ENCODE results near the gene GOSR1.
"Not testable (repeated sequence)": the region's sequence is repeated elsewhere in the genome, so short reads cannot be mapped to it uniquely, and the experiment has no call there.

Gene GOSR1

DNA sequence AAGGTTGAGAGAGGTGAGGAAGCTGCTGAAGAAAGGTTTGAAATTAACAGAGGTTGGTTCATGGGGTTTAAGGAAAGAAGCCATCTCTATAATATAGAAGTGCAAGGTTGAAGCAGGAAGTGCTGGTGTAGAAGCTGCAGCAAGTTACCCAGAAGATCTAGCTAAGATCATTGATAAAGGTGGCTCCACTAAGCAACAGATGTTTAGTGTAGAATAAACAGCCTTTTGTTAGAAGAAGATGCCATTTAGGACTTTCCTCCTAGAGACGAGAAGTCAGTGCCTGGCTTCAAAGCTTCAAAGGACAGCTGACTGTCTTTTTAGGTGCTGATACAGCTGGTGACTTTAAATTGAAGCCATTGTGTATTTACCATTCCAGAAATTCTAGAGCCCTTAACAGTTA is 29.3 kb downstream of the GOSR1 start:
- DNase-seq: peak; percentile 1

DNA sequence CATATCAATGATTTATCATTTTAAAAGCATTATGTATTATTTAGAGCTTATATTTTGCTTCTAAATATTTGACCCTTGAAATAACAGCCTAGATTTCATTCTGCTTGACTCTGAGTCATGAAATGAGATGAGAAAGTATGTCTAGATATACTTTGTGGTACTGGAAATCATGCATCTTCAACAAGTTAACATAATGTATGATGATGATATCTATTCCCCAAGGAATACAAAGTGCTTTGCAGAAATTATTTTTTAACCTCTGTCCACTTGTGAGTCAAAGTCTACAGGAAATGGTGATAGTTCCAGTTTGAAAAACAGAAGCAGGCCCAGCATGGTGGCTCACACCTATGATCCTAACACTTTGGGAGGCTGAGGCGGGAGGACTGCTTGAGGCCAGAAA is 36.1 kb downstream of the GOSR1 start:
- DNase-seq: no peak

DNA sequence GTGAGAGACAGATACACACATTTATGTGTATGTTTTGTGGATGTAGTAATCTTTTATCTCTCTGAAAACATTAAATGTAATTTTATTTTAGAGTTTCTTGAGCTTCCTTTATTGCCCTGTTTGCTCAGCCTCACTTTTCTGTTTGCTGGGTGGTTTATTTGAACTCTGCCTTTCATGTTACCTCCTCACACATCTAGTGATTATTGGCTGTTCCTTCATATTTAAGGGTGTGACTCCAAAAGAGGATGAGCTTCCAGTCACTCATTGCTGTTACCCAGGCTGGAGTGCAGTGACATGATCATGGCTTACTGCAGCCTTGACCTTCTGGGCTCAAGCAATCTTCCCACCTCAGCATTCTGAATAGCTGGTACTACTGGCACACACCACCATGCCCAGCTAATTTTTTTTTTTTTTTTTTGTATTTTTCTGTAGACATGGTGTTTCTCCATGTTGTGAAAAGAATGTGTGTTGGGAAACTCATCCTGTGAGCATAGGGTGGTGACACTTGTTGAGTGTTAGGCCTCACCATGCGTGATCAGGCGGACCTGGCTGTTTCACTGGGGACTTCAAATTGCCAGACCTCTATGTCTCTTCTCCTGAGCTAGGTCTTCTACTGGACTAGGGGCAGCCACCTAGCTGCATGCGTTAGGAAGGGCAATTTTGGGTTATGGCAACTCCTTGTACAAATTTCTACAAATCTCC is 37.8 kb downstream of the GOSR1 start:
- no peak for DNase-seq

DNA sequence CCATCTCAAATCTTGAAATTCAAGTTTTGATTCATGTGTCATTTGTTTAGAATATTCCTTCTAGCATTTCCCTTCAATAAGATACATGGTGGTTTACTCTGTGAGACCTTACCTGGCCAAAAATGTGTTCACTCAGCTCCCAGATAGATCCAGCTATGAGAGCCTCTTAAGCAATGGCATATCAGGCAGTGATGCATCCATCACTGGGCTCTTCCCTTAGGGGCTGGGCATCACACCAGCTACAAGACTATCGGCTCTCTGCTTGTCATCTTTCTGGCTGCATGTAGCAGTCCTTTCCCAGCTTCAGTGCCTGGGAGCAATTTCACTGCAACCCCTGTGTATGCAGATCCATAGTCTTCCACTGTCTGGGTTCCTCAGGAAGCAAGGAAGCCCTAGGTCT is 40.6 kb downstream of the GOSR1 start:
- DNase-seq: no peak

DNA sequence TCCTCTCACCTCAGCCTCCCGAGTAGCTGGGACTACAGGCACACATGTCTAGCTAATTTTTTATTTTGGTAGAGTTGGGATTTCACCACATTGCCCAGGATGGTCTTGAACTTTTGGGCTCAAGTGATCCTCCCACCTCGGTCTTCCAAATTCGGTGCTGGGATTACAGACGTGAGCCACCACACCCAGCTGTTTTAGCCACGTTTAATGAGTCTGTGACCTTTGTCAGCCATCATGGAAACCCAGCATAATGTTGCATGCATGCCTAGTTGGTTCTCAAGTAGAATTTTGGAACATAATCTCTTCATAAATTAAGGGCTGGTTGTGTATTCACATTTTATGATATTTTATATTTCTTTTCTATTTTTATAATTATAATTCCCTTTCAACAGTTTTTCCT is 42.0 kb downstream of the GOSR1 start:
- no peak for DNase-seq

DNA sequence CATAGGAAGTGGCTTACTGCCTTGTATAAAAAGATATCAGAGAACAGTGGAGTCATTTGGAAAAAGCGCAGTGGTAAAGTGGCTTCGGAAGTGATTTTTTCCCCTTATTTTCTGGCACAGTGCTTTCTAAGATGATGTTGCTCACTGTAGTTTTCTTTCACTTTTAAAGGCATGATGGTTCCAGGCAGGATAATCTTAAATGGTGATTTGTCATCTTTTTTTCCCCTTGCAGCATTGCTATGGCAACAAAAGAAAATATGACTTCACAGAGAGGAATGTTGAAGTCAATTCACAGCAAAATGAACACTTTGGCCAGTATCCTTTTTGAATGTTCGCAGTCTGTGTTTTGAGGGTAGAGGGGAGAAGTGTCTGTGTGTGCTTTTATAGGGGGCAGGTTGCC is 42.5 kb downstream of the GOSR1 start:
- no peak for DNase-seq

DNA sequence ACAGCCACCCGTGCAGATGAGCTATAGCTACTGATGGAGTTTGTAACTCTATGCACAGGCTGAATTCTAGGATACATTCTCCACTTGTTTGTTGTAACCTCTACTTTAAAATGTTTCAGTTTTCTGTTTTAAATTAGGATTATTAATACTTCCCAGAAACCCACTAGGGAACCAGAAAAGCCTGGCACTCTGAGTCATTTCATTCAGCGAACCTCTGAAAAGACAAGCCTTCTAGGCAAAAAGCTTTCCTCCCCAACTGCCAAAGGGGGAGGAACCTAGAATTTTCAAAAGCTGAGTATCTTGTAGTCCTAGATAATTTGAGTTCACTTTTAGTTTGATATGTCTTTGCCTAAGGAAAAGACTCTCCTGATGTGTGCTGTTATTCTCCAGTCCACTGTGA is 43.2 kb downstream of the GOSR1 start:
- no peak for DNase-seq

DNA sequence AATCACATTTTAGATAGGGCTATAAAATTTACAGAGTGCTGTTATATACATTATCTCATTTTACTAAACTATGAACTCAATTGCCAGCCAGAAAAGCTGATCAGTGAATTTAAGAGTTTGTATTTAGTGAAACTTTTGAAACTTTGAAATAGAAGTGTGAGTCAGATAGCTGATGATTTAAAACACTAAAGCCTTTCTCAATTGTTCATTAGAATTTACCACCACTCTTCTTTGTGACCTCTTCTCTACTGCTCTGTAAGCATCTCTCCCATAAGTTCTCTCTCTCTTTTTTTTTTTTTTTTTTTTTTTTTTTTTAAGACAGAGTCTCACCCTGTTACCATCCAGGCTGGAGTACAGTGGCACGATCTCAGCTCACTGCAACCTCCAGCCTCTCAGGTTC is 43.7 kb downstream of the GOSR1 start:
- no peak for DNase-seq

DNA sequence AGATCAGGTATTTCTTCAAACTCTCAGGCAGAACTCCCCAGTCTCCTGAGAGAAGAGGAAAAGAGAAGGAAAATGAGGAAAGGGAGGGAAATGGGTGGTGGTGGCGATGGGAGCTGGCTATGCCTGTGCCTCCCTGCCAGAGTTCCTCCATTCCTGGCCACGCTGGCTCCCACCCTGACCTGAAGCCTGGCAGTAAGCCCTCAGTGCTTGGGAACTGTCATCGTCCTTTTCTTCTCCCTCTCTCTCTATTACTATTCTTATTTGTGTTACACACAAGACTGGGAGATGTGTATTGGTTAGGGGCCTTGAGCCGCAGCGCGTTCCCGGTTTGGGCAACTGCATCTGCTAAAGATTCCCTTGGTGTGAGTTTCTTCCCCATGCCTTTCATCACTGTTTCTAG is 44.6 kb downstream of the GOSR1 start:
- DNase-seq: no peak

DNA sequence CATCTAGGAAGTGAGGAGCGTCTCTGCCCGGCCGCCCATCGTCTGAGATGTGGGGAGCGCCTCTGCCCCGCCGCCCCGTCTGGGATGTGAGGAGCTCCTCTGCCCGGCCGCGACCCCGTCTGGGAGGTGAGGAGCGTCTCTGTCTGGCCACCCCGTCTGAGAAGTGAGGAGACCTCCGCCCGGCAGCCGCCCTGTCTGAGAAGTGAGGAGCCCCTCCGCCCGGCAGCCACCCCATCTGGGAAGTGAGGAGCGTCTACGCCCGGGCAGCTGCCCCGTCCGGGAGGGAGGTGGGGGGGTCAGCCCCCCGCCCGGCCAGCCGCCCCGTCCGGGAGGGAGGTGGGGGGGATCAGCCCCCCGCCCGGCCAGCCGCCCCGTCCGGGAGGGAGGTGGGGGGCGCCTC is 46.0 kb downstream of the GOSR1 start:
- DNase-seq: not testable (repeated sequence)

DNA sequence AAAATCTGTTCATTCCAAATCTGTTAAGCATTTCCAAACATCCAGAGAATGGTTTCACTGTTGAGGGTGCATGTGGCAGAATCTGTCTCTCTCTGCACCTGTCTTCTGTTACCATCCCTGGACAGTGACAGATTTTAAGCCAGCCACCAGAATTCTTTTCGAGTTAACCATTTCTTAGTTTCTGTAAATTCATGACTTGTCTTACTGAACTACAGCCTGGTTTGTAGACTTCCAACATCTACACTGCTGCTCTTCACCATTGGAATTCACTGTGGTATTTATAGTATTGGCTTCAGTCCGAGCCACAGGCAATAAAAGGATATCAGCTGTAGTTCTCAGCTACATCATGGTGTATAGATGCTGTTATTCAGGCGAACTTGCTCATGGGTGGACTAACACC is 47.6 kb downstream of the GOSR1 start:
- no peak for DNase-seq

DNA sequence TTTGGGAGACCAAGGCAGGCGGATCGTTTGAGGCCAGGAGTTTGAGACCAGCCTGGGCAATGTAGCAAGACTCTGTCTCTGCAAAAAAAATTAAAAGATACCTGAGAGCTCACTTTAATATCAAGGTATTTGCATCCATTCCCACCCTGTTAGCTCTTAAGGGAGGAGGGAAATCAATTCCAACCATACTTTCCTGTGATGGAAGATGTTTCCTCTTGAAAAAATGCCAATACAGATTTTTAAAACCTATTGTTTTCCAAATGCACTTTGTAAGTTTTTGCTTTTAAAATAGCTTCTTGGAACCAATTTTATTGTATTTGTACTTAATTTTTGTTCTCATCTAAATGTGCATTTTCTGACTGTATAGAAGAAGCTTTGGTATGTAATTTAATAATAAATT is 49.2 kb downstream of the GOSR1 start:
- no peak for DNase-seq

DNA sequence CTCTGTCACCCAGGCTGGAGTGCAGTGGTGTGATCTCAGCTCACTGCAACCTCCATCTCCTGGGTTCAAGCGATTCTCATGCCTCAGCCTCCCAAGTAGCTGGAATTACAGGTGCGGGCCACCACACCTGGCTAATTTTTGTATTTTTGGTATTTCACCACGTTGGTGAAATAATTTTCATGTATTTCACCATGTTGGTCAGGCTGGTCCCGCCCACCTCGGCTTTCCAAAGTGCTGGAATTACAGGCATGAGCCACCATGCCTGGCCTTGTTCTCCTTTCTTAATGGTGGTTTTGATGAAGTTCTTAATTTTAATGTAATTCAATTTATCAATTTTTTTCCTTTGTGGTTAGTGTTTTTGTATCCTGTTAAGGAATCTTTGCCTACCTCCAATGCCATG is 51.5 kb downstream of the GOSR1 start:
- not testable (repeated sequence) for DNase-seq

DNA sequence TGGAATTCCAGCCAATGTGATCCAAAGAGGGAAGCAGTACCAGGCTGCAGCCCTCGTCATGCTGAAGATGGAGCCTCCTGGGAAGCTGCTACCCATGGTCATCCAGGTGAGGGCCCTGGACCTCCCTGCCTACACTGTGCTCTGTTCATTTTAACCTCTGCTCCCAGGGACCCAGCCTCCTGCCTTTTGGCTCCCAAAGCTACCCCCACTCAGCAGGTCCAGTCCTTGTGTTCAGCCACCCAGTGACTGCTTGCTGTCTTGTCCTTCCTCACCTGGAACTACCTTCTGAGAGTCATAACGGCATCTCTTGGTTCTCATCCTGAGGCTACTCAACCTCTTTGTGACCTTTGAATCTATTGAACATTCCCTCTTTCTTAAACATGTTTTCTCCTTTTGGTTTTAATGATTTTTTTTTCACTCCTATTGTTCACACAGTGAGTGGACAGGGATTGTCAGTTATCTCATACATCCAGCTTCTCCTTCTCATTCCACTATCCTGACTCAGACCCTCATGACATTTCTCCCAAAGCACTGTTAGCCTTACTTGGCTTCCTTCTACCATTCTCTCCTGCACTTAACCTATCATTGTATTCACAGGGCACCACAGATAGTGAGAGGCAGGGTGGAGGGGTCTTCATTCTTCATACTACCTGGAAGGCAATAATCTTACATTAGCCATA is 53.3 kb downstream of the GOSR1 start:
- DNase-seq: no peak

DNA sequence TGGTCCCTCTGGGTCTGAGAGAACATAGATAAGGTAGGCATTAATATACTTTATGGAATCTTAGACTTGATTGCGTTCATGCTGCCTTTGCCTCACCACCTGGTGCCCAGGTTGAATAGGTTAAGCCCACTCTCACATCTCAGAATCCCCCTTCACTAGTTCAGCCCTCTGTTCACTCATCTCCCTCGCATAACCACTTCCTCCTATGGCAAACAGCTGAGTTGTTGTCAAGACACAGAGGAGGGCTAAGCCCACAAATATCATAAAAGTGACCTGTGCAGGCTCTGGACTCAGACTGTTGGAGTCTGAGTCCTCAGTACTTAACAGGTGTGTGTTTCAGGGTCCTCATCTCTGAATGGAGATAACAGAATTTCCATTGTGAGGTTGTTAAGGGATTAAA is 55.7 kb downstream of the GOSR1 start:
- no peak for DNase-seq

DNA sequence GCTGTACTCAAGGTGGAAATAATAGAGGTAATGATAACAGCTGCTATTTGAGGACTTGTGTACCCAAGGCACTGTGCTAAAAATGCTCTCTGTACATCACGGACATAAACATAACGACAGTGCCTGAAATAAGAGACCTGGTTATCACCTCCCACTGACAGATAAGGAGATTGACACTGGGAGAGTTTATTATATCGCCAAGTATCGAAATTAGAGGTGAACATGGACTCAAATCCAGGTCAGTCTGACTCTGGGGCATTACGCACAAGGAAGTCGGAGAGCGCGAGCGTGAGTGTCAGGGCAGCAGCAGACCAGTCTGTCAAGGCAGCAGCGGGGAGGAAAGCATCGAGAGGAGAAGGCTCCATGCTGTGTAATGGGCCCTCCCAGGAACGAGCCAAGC is 57.1 kb downstream of the GOSR1 start:
- no peak for DNase-seq

DNA sequence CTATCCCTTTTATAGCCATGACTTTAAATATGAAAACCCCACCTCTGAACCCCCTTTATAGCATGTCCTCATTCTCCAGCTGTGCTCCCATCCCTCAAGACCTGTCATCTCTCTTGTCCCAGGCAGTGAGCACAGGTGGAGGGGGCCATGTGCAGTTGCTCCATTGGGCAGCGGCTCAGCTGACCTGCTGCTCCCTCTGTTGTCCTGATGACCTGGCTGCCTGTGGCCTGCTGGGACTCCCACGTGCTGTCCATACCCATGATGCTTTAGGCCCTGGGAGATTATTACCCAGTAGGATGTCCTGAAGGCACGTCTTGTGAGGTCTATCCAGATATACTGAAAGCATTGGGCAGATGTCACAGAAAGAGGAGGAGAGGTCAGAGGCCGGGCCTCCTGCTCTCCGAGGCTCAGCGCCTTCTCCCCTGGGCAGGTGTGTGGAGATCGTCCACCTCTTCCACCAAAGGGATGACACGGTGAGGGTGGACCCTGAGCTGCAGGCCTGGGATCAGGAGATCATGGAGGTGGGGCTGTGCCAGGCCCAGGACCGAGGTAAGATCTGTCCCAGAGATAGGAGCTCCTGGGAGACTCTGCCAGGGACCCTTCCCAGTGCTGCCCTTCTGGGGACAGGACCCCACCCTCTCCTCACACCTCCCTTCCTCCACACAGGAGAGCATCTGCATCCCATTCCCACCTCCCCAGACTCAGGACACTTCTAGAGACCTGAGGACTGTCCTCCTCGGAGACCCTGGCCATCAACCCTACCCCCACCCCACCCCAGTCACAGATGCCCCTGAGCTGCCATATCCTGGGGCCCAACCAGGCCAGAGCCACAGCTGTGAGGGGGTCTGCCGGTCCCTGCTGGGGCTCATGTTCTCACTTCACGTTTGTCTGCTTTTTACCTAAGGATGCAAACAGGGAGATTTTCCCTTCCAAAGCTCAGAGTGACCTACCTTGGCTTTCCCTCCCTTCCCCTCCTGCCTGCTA is 58.0 kb downstream of the GOSR1 start:
- no peak for DNase-seq

DNA sequence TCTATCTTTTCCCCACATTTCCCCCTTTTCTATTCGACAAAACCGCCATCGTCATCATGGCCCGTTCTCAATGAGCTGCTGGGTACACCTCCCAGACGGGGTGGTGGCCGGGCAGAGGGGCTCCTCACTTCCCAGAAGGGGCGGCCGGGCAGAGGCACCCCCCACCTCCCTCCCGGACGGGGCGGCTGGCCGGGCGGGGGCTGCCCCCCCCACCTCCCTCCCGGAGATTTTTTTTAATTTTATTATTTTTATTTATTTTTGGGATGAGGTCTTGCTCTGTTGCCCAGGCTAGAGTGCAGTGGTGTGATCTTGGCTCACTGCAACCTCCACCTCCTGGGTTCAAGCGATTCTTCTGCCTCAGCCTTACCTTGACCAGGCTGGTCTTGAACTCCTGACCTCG is 59.6 kb downstream of the GOSR1 start:
- not testable (repeated sequence) for DNase-seq

DNA sequence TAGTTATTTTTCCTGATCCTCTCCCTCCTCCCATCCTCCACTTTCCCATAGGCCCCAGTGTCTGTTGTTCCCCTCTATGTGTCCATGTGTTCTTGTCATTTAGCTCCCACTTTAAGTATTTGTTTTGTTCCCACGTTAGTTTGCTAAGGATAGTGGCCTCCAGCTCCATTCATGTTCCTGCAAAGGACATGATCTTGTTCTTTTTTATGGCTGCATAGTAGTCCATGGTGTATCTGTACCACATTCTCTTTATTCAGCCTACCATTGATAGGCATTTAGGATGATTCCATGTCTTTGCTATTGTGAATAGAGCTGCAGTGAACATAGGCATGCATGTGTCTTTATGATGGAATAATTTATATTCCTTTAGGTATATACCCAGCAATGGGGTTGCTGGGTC is 60.5 kb downstream of the GOSR1 start:
- DNase-seq: not testable (repeated sequence)

DNA sequence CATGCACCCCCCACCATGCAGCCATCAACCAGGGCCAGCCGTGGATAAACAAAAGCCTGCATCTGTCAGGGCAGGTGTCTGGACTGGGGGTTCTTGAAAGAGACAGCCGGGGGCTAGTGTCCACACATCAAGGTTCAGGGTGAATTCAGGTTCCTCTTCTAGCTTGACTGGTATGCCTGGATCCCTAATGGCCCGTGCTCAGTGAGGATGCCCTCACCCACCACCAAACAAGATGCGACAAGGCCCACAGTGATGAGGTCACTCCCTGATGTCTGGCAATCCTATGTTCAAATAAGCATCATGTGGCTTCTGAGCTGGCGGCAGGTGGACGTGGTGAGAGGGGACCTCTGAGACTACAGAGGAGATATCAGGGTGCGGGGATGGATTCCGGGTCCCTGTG is 64.6 kb downstream of the GOSR1 start:
- DNase-seq: no peak

DNA sequence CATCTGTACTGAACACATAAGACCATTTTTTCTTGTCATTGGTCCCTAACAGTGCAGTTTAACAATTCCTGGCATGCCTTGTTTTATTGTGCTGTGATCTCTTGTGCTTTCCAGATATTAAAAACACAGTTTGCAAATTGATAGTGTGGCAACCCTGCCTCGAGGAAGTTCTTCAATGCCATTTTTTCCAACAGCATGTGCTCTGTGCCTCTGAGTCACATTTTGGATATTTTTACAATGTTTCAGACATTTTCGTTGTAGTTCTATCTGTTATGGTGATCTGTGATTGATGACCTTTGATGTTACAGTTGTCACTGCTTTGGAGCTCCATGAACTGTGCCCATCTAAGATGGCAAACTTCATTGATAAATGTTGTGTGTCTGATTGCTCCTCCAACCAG is 66.2 kb downstream of the GOSR1 start:
- DNase-seq: no peak

DNA sequence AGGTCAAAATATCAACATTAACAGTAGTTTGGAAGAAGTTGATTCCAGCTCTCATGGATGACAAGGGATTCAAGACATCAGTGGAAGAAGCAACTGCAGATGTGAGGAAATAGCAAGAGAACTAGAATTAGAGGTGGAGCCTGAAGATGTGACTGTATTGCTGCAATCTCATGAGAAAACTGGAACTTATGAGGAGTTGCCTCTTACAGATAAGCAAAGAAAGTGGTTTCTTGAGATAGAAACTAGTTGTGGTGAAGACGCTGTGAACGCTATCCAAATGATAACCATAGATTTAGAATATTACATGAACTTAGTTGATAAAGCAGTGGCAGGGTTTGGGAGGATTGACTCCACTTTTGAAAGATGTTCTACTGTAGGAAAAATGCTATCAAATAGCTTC is 67.8 kb downstream of the GOSR1 start:
- DNase-seq: no peak

DNA sequence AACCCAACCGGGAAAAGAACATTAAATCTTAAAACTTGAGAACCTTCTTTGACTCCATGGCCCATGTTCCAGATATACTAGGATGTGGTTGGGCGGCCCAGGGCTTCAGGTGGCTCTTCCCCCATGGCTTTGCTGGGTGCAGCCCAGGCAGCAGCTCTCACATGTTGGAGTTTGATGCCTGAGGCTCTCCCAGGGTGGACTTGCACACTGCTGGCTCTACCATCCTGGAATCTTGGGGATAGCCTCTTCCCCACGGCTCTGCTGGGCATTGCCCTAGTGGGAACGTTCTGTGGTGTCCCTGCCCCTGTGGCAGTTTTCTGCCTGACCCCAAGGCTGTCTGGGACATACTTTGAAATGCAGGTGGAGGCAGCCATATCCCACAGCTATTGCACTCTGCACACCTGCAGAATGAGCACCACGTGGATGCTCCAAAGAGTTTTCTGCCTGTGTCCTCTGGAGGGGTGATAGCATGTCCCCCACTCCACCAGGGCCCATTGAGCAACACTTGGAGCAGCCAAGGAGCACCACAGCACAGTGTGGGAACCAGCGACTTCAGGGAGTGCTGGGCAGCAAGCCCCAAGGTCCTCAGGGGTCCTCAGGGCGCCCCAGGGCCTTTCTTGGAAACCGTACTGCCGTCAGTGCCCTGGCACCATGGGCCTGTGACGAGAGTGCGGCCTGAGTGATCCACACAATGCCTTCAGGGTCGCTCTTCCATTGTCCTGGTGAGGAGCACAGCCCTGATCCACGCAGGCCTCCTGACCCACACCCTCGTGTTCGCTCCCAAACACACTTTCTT is 70.8 kb downstream of the GOSR1 start:
- no peak for DNase-seq
